HG03520 (cell line): ENCODE results near the gene HSD17B1.

Experiments
- ATAC-seq: cut with Tn5 transposase; IDR thresholded peaks from one replicate; pipeline ENCODE4 v1.9.1; 2021; ENCODE audit warnings: mild to moderate bottlenecking, moderate library complexity; ENCODE audit not compliant: unreplicated experiment

HSD17B1 gene

DNA sequence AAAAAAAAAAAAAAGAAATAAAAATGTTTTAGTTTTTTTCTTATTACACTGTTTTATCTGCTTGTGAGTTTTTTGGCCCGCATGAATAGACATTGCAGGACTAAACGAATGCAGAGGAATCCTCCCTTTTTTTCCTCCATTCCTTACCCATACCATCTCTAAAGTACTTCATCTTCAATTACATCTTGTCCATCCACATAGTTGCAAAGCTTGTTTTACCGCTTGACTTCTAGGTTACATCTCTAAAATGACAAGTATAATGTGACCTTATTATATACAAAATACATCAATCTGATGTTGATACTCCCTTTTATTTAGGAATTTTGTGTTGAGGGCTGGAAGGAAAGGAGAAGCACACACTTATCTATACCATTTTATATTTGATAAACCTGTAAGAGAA lies 43.7 kb downstream of the HSD17B1 start:
- ATAC-seq, result no peak

DNA sequence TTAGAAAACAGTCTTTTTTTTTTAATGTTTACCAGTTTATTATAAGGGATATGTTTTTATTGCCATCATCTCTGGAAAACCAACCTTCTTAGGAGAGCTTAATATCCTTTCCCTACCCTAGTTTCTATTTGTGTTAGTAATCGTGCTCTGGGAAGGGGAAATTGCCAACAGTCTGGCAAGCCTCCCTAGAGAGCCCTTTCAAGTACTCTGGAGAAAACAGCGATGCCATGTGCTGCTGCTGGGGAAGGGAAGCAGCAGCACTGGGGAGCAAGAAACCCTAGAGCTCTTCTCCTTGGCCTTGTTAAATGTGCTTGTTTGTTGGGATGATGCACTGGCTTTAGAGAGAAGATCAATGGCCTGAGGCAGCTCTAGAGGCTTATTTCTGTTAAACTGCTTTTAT lies 46.2 kb downstream of the HSD17B1 start:
- ATAC-seq, result no peak

DNA sequence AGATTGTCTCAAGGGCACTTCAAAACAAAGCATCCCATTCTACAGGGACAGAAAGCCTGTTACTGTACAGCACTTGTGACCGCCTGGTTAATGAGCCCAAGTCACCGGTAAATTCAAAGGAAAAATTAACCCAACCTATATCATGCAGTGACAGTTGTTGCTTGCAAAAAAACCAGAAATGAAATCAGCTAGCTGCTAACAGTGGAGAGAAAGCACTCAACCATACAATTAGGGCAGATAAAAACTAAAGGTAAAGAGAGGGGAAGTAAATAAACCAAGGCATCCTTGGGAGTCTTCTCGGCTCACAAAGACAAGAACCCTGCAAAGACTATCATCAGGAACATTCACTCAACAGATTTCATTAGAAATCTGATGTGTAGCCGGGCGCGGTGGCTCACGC lies 50.6 kb downstream of the HSD17B1 start:
- no peak for ATAC-seq
